Colonic mucosa (tissue), 4 donors: ENCODE measurements around the gene GFRA1. TPM values are rescaled to one million over a fixed set of nuclear protein-coding genes. Genes with fewer than 3 reads are reported as not detected.

Experiments used
- DNase-seq: peaks from one replicate; pipeline ENCODE4 v3.0.0-alpha.2; 2020
- H3K27ac ChIP-seq: fragments of 200-600 bp; one replicate; pipeline ENCODE4 v1.8.0; 2021
- H3K27me3 ChIP-seq: fragments of 200-600 bp; one replicate; pipeline ENCODE4 v1.8.0; 2021
- H3K36me3 ChIP-seq: fragments of 200-600 bp; one replicate; pipeline ENCODE4 v1.8.0; 2021
- H3K4me1 ChIP-seq: fragments of 200-600 bp; one replicate; pipeline ENCODE4 v1.8.0; 2021; ENCODE audit warnings: mild to moderate bottlenecking
- H3K4me3 ChIP-seq: fragments of 200-600 bp; one replicate; pipeline ENCODE4 v1.8.0; 2021
- H3K9ac ChIP-seq, 2 donors: one replicate each; pipeline ENCODE4 v1.7.0; 2013; ENCODE audit warnings: control low read depth in 2 of 2, low read depth in 2 of 2, low read length in 2 of 2
- H3K9me3 ChIP-seq: fragments of 200-600 bp; one replicate; pipeline ENCODE4 v1.8.0; 2021
- CTCF ChIP-seq: fragments of 200-600 bp; IDR thresholded peaks from one replicate; pipeline ENCODE4 v1.8.0; 2022; ENCODE audit warnings: antibody characterized with exemption, mild to moderate bottlenecking
- intact Hi-C: fragments of 100-400 bp; cut with DNase I; formaldehyde crosslinking; loops from one replicate; pipeline ENCODE4 v1.14.1; 2022
- total RNA-seq, 2 donors: library from RNA; stranded (reverse); fragmentation: NEBNext Ultra II Directional in 1 of 2; extraction: Animal tissue kit (Norgen Biotek cat#: 25700) in 1 of 2; gene quantifications; one replicate each; pipeline ENCODE4 v1.2.1, GENCODE V29; 2021
- donor health status: healthy.
- donor health status: DM: no; HTN: no; CAD: no.
- donor health status: DM: no; HTN: no; CAD: no.

The GFRA1 gene
- total RNA-seq, 2 donors from 2014 or later, result 1.0 to 4.9 TPM

GRCh38 chr10:116076621-116077020, 196.4 kb downstream of the GFRA1 start:
- no peak overlapping the region for H3K9ac ChIP-seq
- H3K36me3 ChIP-seq, result no peaks in the 10 kb centered on the region
- no peaks in the 10 kb centered on the region for H3K27me3 ChIP-seq
- no peak overlapping the region for H3K4me3 ChIP-seq
- intact Hi-C loops, result no loop called here
- no peak for TF ChIP-seq CTCF
- H3K4me1 ChIP-seq, result no peaks in the 10 kb centered on the region
- H3K9me3 ChIP-seq, result no peaks in the 10 kb centered on the region
- no peak overlapping the region for H3K27ac ChIP-seq
- DNase-seq, result no peak

GRCh38 chr10:116073510-116073909, 199.5 kb downstream of the GFRA1 start:
- Histone ChIP-seq H3K27ac (no peak overlapping the region), H3K9me3 (no peaks in the 10 kb centered on the region), H3K4me1 (no peaks in the 10 kb centered on the region), H3K27me3 (no peaks in the 10 kb centered on the region), H3K36me3 (no peaks in the 10 kb centered on the region), H3K4me3 (no peak overlapping the region), H3K9ac (no peak overlapping the region)
- no peak for TF ChIP-seq CTCF
- no peak for DNase-seq
- intact Hi-C loops, result no loop called here

GRCh38 chr10:116073001-116073400, 200.0 kb downstream of the GFRA1 start:
- H3K27ac ChIP-seq, result no peak overlapping the region
- no peak overlapping the region for H3K9ac ChIP-seq
- no peaks in the 10 kb centered on the region for H3K27me3 ChIP-seq
- H3K9me3 ChIP-seq, result no peaks in the 10 kb centered on the region
- TF ChIP-seq CTCF, result no peak
- H3K36me3 ChIP-seq, result no peaks in the 10 kb centered on the region
- intact Hi-C loops, result no loop called here
- no peak overlapping the region for H3K4me3 ChIP-seq
- no peaks in the 10 kb centered on the region for H3K4me1 ChIP-seq
- DNase-seq, result no peak

GRCh38 chr10:116071453-116072148, 201.4 kb downstream of the GFRA1 start:
- Histone ChIP-seq H3K9ac (no peak overlapping the region), H3K27ac (no peak overlapping the region), H3K4me1 (no peaks in the 10 kb centered on the region), H3K36me3 (no peaks in the 10 kb centered on the region), H3K9me3 (no peaks in the 10 kb centered on the region), H3K4me3 (no peak overlapping the region), H3K27me3 (no peaks in the 10 kb centered on the region)
- intact Hi-C loops, result no loop called here
- DNase-seq, result no peak
- TF ChIP-seq CTCF, result no peak

GRCh38 chr10:116070743-116071320, 202.2 kb downstream of the GFRA1 start:
- no peak overlapping the region for H3K27ac ChIP-seq
- no peaks in the 10 kb centered on the region for H3K27me3 ChIP-seq
- H3K4me3 ChIP-seq, result no peak overlapping the region
- intact Hi-C loops, result no loop called here
- no peaks in the 10 kb centered on the region for H3K36me3 ChIP-seq
- no peak for TF ChIP-seq CTCF
- no peak overlapping the region for H3K9ac ChIP-seq
- no peaks in the 10 kb centered on the region for H3K4me1 ChIP-seq
- no peaks in the 10 kb centered on the region for H3K9me3 ChIP-seq
- DNase-seq, result no peak
